IMR-90 (cell line): Measurements from ENCODE around the gene PCDHGC5. TPM values are rescaled to one million over a fixed set of nuclear protein-coding genes. Genes with fewer than 3 reads are reported as not detected.

Source experiments
- ATAC-seq: fragments of 200-7000 bp; cut with Tn5 transposase; 2 replicates; pipeline ENCODE4 v1.9.1; 2020; ENCODE audit warnings: low read depth, mild to moderate bottlenecking, moderate library complexity
- BruUV-seq: library from RNA; stranded (reverse); fragments of 400-500 nt; replicated peaks from 2 replicates; lab custom pipeline; 2021; lab: Mats Ljungman, UMichigan
- CTCF ChIA-PET: fragments of 300-600 bp; formaldehyde crosslinking; extraction: SDS; loops from one replicate; lab custom pipeline; 2021; ENCODE audit warnings: antibody characterized with exemption; lab: Yijun Ruan, JAX
- POLR2A ChIA-PET: fragments of 300-600 bp; sonication (Branson Sonifier 250); formaldehyde crosslinking; loops from one replicate; lab custom pipeline; 2022; ENCODE audit warnings: antibody characterized with exemption; ENCODE audit not compliant: unreplicated experiment; lab: Charles Lee
- DNase-seq: peaks from one replicate; pipeline ENCODE4 v3.0.0; 2013
- H2AFZ ChIP-seq: replicated peaks from 2 replicates; pipeline ENCODE3; 2013; ENCODE audit warnings: low read length, mild to moderate bottlenecking; ENCODE audit not compliant: poor library complexity
- H2AK5ac ChIP-seq: 2 replicates; pipeline ENCODE4 v1.6.1; 2013; ENCODE audit warnings: low read depth, low read length, inconsistent platforms
- H2AK9ac ChIP-seq: replicated peaks from 2 replicates; pipeline ENCODE3; 2013; ENCODE audit warnings: mild to moderate bottlenecking, low read depth, low read length, moderate library complexity; ENCODE audit not compliant: poor library complexity
- H2BK120ac ChIP-seq: 2 replicates; pipeline ENCODE4 v1.6.1; 2013; ENCODE audit warnings: low read depth, low read length, inconsistent platforms
- H2BK15ac ChIP-seq: 3 replicates; pipeline ENCODE4 v1.6.1; 2013; ENCODE audit warnings: low read depth, low read length, inconsistent platforms
- H2BK20ac ChIP-seq: 2 replicates; pipeline ENCODE4 v1.6.1; 2013; ENCODE audit warnings: low read depth, mild to moderate bottlenecking, inconsistent platforms, low read length, moderate library complexity
- H2BK5ac ChIP-seq: 2 replicates; pipeline ENCODE4 v1.6.1; 2013; ENCODE audit warnings: mild to moderate bottlenecking, low read depth, low read length, inconsistent platforms; ENCODE audit not compliant: poor library complexity, severe bottlenecking
- H3K14ac ChIP-seq: replicated peaks from 2 replicates; pipeline ENCODE4 v1.6.1; 2013; ENCODE audit warnings: low read depth, low read length, inconsistent platforms
- H3K18ac ChIP-seq: 2 replicates; pipeline ENCODE4 v1.6.1; 2013; ENCODE audit warnings: low read depth, low read length, control low read depth
- H3K23ac ChIP-seq: 2 replicates; pipeline ENCODE4 v1.6.1; 2013; ENCODE audit warnings: low read depth, low read length, inconsistent platforms
- H3K27ac ChIP-seq: 2 replicates; pipeline ENCODE4 v1.5.1; 2013; ENCODE audit warnings: mild to moderate bottlenecking, control low read depth, low read length; ENCODE audit not compliant: insufficient read depth
- H3K27me3 ChIP-seq: 2 replicates; pipeline ENCODE4 v1.6.1; 2013; ENCODE audit warnings: low read length; ENCODE audit not compliant: control insufficient read depth, insufficient read depth
- H3K36me3 ChIP-seq: 2 replicates; pipeline ENCODE4 v1.6.1; 2013; ENCODE audit warnings: low read length, mixed read lengths; ENCODE audit not compliant: control insufficient read depth, insufficient read depth
- H3K4ac ChIP-seq: 2 replicates; pipeline ENCODE4 v1.6.1; 2013; ENCODE audit warnings: low read depth, low read length, inconsistent platforms
- H3K4me1 ChIP-seq: 2 replicates; pipeline ENCODE4 v1.6.1; 2013; ENCODE audit warnings: low read length, mixed read lengths; ENCODE audit not compliant: control insufficient read depth, insufficient read depth
- H3K4me2 ChIP-seq: 2 replicates; pipeline ENCODE4 v1.6.1; 2013; ENCODE audit warnings: low read depth, mild to moderate bottlenecking, control low read depth, low read length, moderate library complexity
- H3K4me3 ChIP-seq: 2 replicates; pipeline ENCODE4 v1.5.1; 2013; ENCODE audit warnings: low read depth, mild to moderate bottlenecking, control low read depth, low read length, moderate library complexity; ENCODE audit not compliant: insufficient read depth
- H3K56ac ChIP-seq: 2 replicates; pipeline ENCODE4 v1.6.1; 2013; ENCODE audit warnings: low read length, inconsistent platforms; ENCODE audit not compliant: insufficient read depth; ENCODE audit errors: extremely low read depth
- H3K79me1 ChIP-seq, 2 experiments: 2 replicates each; pipeline ENCODE4 v1.6.1; 2013; ENCODE audit warnings: low read length in 2 of 2, inconsistent platforms in 1 of 2, low read depth in 1 of 2
- H3K9ac ChIP-seq: 2 replicates; pipeline ENCODE4 v1.6.1; 2013; ENCODE audit warnings: low read depth, low read length, control low read depth
- H3K9me1 ChIP-seq: 2 replicates; pipeline ENCODE4 v1.6.1; 2013; ENCODE audit warnings: low read length, inconsistent platforms; ENCODE audit not compliant: insufficient read depth
- H3K9me3 ChIP-seq: 2 replicates; pipeline ENCODE4 v1.6.1; 2013; ENCODE audit warnings: low read length; ENCODE audit not compliant: control insufficient read depth, insufficient read depth
- H4K20me1 ChIP-seq: 2 replicates; pipeline ENCODE4 v1.6.1; 2013; ENCODE audit warnings: low read length, inconsistent platforms; ENCODE audit not compliant: insufficient read depth
- H4K5ac ChIP-seq: 2 replicates; pipeline ENCODE4 v1.6.1; 2013; ENCODE audit warnings: mild to moderate bottlenecking, low read depth, low read length, control low read depth
- H4K8ac ChIP-seq, 2 experiments: 2 replicates each; pipeline ENCODE4 v1.6.1; 2013; ENCODE audit warnings: low read depth in 2 of 2, low read length in 2 of 2, control low read depth in 1 of 2, inconsistent platforms in 1 of 2
- H4K91ac ChIP-seq: 2 replicates; pipeline ENCODE4 v1.6.1; 2013; ENCODE audit warnings: low read depth, low read length, inconsistent platforms; ENCODE audit not compliant: insufficient read depth
- BHLHE40 ChIP-seq: fragments of 150-350 bp; IDR thresholded peaks from 2 replicates; pipeline ENCODE4 v1.6.1; 2016; ENCODE audit warnings: mild to moderate bottlenecking, low read depth, low read length
- CEBPB ChIP-seq: IDR thresholded peaks from 2 replicates; pipeline ENCODE4 v1.6.1; 2012; ENCODE audit warnings: low read depth, low read length, improper control_type of control experiment
- CHD1 ChIP-seq: IDR thresholded peaks from 2 replicates; pipeline ENCODE4 v1.6.1; 2012; ENCODE audit warnings: low read depth, low read length, improper control_type of control experiment
- ELK1 ChIP-seq: fragments of 150-350 bp; IDR thresholded peaks from 2 replicates; pipeline ENCODE4 v1.6.1; 2016; ENCODE audit warnings: low read depth, mild to moderate bottlenecking, low read length, moderate library complexity, borderline replicate concordance
- FOS ChIP-seq: fragments of 150-350 bp; IDR thresholded peaks from 2 replicates; pipeline ENCODE4 v1.6.1; 2016; ENCODE audit warnings: low read depth, low read length
- MAFK ChIP-seq: IDR thresholded peaks from 2 replicates; pipeline ENCODE4 v1.6.1; 2012; ENCODE audit warnings: low read depth, low read length, improper control_type of control experiment
- MAZ ChIP-seq: IDR thresholded peaks from 2 replicates; pipeline ENCODE4 v1.6.1; 2012; ENCODE audit warnings: low read depth, mild to moderate bottlenecking, low read length, improper control_type of control experiment, moderate library complexity, borderline replicate concordance
- MXI1 ChIP-seq: IDR thresholded peaks from 2 replicates; pipeline ENCODE4 v1.6.1; 2012; ENCODE audit warnings: low read depth, mild to moderate bottlenecking, low read length, moderate library complexity, borderline replicate concordance
- NFE2L2 ChIP-seq: fragments of 150-350 bp; IDR thresholded peaks from 2 replicates; pipeline ENCODE4 v1.6.1; 2016; ENCODE audit warnings: low read depth, mild to moderate bottlenecking, low read length
- POLR2A ChIP-seq: IDR thresholded peaks from 2 replicates; pipeline ENCODE4 v1.6.1; 2012; ENCODE audit warnings: mild to moderate bottlenecking, low read depth, low read length
- RAD21 ChIP-seq: IDR thresholded peaks from 2 replicates; pipeline ENCODE4 v1.6.1; 2012; ENCODE audit warnings: low read length, improper control_type of control experiment
- RCOR1 ChIP-seq: IDR thresholded peaks from 2 replicates; pipeline ENCODE4 v1.6.1; 2012; ENCODE audit warnings: mild to moderate bottlenecking, low read length, improper control_type of control experiment; ENCODE audit not compliant: insufficient replicate concordance
- WGBS, 2 experiments: methylation state at CpG; one replicate each; pipeline versions ENCODE4 v1.1.5 to v1.1.7; 2013; ENCODE audit warnings: missing lambda C conversion rate in 2 of 2; ENCODE audit not compliant: insufficient read length in 1 of 2; ENCODE audit errors: extremely low coverage in 2 of 2; 5-methylcytosine and 5-hydroxymethylcytosine counted together
- dilution Hi-C: fragments of 300-500 bp; cut with HindIII; formaldehyde crosslinking; loops from one replicate; pipeline ENCODE4 v1.14.3; 2018; ENCODE audit warnings: low sequenced_read_pairs; ENCODE audit not compliant: unreplicated experiment
- in situ Hi-C: fragments of 300-500 bp; cut with MboI; formaldehyde crosslinking; loops from 3 replicates; pipeline ENCODE4 v1.14.3; 2019; ENCODE audit warnings: low sequenced_read_pairs, inconsistent platforms, mixed read lengths
- intact Hi-C: fragments of 100-400 bp; cut with micrococcal nuclease; formaldehyde crosslinking; loops from 2 replicates; pipeline ENCODE4 v1.10.0; 2022
- polyA plus RNA-seq, 3 experiments: library from polyadenylated mRNA; depleted of rRNA; stranded (reverse); fragments of >200 nt; gene quantifications; 2 replicates each; pipeline ENCODE4 v1.2.3, GENCODE V29; 2012; ENCODE audit warnings: low replicate concordance in 1 of 3
- total RNA-seq: library from RNA; depleted of rRNA; stranded (reverse); fragments of >200 nt; gene quantifications from 2 replicates; pipeline ENCODE4 v1.2.3, GENCODE V29; 2012
- TF ChIP-seq, protein P1 (sequence below): conservative IDR thresholded peaks from 2 replicates; pipeline ENCODE4 v1.5.1; 2012; ENCODE audit warnings: mild to moderate bottlenecking, low read depth, low read length, improper control_type of control experiment

Gene PCDHGC5
- total and polyA plus RNA-seq, 2 of the 4 experiments (the other 2 are of a cell fraction), result 2.9 to 3.8 TPM

DNA sequence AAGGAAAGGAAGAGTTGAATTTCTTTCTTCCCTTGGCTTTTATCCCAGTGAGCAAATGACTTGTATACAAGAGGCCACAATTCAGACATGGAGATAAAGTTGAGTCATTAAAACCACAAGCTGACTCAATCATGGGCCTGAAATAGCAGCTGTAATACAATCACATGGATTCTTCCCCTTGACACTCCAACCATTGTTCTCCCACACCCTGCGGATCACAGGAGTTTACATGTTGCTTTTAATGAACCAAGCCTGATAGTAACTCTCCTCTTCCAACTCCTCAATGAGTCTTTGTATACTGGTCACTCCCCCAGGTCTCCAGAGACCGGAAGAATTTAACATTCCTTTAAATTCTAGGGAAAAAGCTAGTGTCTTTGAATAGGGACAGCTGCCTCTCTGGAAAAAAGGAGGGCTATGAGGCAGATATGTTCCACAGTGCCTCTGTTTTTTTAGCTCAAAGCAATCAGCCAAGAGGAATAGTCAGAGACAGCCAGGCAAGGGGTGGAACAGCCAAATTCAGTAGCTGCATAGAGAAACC, 32.4 kb downstream of the PCDHGC5 start:
- Histone ChIP-seq H3K56ac (0 out of 2 replicates have a peak overlapping the region, but pooled peaks have one; percentile 13), H2AK5ac (0 out of 2 replicates have a peak overlapping the region, but pooled peaks have one; percentile 52), H3K9ac (no peak overlapping the region), H3K79me1 (peaks cover 6 to 46% of the 10 kb centered on the region in 2 experiments; a peak in 3 of 4 replicates), H3K4me2 (peak overlapping the region; percentile 45), H3K4me3 (no peak overlapping the region), H3K36me3 (peaks cover 3% of the 10 kb centered on the region; the same call in 1 of the 2 replicates), H2AK9ac (peak overlapping the region; percentile 37), H2BK120ac (peak overlapping the region; percentile 69), H4K5ac (no peak overlapping the region), H3K14ac (no peak overlapping the region), H3K27me3 (no peaks in the 10 kb centered on the region), H3K9me3 (no peaks in the 10 kb centered on the region), H2BK15ac (no peak overlapping the region), H4K8ac (peak overlapping the region in 1 of 2 experiments; percentile 38; a peak in 1 of 4 replicates), H4K91ac (no peak overlapping the region; the same call in 1 of the 2 replicates), H3K23ac (peak overlapping the region; percentile 79; the same call in 1 of the 2 replicates), H4K20me1 (no peaks in the 10 kb centered on the region), H2BK5ac (peak overlapping the region; percentile 66), H3K9me1 (peaks cover 29% of the 10 kb centered on the region), H3K27ac (peak overlapping the region; percentile 18; the same call in 1 of the 2 replicates), H3K18ac (peak overlapping the region; percentile 21), H2BK20ac (peak overlapping the region; percentile 83), H2AFZ (no peak overlapping the region), H3K4ac (peak overlapping the region; percentile 29; the same call in 1 of the 2 replicates), H3K4me1 (peaks cover 45% of the 10 kb centered on the region)
- DNase-seq (peak; percentile 100), ATAC-seq (peak; percentile 59)
- ChIA-PET CTCF (interaction anchor here (0.9 to 1.8 kb wide), 9 partner anchors 8 to 104 kb away, joined by 3 to 9 read pairs (median 3); partner anchors contain the start of genes PCDHGA11, PCDHGA12, PCDHGB7 and PCDHGC3), POLR2A (no interaction called here)
- TF ChIP-seq NFE2L2 (peak; percentile 68; the same call in 1 of the 2 replicates), CHD1 (no peak), MAFK (no peak), MAZ (no peak; the same call in 1 of the 2 replicates), POLR2A (no peak), RAD21 (no peak), RCOR1 (no peak), ELK1 (no peak), FOS (peak; percentile 99), MXI1 (0 out of 2 replicates have a peak, but pooled peaks have one; percentile 41), BHLHE40 (peak; percentile 87), CEBPB (peak; percentile 91)
- TF ChIP-seq, protein P1, sequence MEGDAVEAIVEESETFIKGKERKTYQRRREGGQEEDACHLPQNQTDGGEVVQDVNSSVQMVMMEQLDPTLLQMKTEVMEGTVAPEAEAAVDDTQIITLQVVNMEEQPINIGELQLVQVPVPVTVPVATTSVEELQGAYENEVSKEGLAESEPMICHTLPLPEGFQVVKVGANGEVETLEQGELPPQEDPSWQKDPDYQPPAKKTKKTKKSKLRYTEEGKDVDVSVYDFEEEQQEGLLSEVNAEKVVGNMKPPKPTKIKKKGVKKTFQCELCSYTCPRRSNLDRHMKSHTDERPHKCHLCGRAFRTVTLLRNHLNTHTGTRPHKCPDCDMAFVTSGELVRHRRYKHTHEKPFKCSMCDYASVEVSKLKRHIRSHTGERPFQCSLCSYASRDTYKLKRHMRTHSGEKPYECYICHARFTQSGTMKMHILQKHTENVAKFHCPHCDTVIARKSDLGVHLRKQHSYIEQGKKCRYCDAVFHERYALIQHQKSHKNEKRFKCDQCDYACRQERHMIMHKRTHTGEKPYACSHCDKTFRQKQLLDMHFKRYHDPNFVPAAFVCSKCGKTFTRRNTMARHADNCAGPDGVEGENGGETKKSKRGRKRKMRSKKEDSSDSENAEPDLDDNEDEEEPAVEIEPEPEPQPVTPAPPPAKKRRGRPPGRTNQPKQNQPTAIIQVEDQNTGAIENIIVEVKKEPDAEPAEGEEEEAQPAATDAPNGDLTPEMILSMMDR, result no peak
- intact Hi-C loops, result loop anchor here (1.0 kb wide), 1 partner anchor 12 kb away; no protein-coding TSS in a partner anchor
- in situ Hi-C loops, result loop anchor here (5.0 kb wide), 1 partner anchor 44 kb away; the partner anchor contains the start of gene PCDHGC3
- no TSS peak for BruUV-seq
- WGBS, 2 experiments, result no CpG with 5 or more reads among the region's 2 CpGs
- dilution Hi-C loops, result no loop called here
